Neural cell (in vitro differentiated cells): ENCODE results near the gene FAM83F.

Experiments used
- EP300 ChIP-seq: fragments of 450-650 bp; conservative IDR thresholded peaks from 2 replicates; pipeline ENCODE4 v1.6.1; 2014; ENCODE audit warnings: antibody characterized with exemption, mild to moderate bottlenecking, moderate library complexity; ENCODE audit not compliant: poor library complexity, severe bottlenecking
- EZH2 ChIP-seq: fragments of 200-600, 300-800 bp; shearing (Covaris generic), sonication (generic); IDR thresholded peaks from 2 replicates; pipeline ENCODE4 v1.6.1; 2014; ENCODE audit warnings: antibody characterized with exemption, low read length, borderline replicate concordance, mild to moderate bottlenecking; ENCODE audit not compliant: insufficient read depth, poor library complexity, severe bottlenecking
- MXI1 ChIP-seq: fragments of 450-650 bp; conservative IDR thresholded peaks from 2 replicates; pipeline ENCODE4 v1.6.1; 2014; ENCODE audit warnings: antibody characterized with exemption, mild to moderate bottlenecking; ENCODE audit not compliant: poor library complexity, severe bottlenecking
- POLR2AphosphoS5 ChIP-seq: IDR thresholded peaks from 2 replicates; pipeline ENCODE4 v1.6.1; 2012
- RAD21 ChIP-seq: fragments of 450-650 bp; conservative IDR thresholded peaks from 2 replicates; pipeline ENCODE4 v1.6.1; 2014; ENCODE audit warnings: antibody characterized with exemption, mild to moderate bottlenecking, moderate library complexity
- SMC3 ChIP-seq: fragments of 450-650 bp; conservative IDR thresholded peaks from 2 replicates; pipeline ENCODE4 v1.6.1; 2014; ENCODE audit warnings: antibody characterized with exemption, mild to moderate bottlenecking, moderate library complexity; ENCODE audit not compliant: poor library complexity
- TAF1 ChIP-seq: IDR thresholded peaks from 2 replicates; pipeline ENCODE4 v1.6.1; 2012; ENCODE audit warnings: low read depth
- TF ChIP-seq, protein P1 (sequence below): fragments of 450-650 bp; IDR thresholded peaks from 2 replicates; pipeline ENCODE4 v1.5.1; 2014; ENCODE audit warnings: antibody characterized with exemption, mild to moderate bottlenecking, moderate library complexity; ENCODE audit not compliant: poor library complexity, severe bottlenecking

DNA sequence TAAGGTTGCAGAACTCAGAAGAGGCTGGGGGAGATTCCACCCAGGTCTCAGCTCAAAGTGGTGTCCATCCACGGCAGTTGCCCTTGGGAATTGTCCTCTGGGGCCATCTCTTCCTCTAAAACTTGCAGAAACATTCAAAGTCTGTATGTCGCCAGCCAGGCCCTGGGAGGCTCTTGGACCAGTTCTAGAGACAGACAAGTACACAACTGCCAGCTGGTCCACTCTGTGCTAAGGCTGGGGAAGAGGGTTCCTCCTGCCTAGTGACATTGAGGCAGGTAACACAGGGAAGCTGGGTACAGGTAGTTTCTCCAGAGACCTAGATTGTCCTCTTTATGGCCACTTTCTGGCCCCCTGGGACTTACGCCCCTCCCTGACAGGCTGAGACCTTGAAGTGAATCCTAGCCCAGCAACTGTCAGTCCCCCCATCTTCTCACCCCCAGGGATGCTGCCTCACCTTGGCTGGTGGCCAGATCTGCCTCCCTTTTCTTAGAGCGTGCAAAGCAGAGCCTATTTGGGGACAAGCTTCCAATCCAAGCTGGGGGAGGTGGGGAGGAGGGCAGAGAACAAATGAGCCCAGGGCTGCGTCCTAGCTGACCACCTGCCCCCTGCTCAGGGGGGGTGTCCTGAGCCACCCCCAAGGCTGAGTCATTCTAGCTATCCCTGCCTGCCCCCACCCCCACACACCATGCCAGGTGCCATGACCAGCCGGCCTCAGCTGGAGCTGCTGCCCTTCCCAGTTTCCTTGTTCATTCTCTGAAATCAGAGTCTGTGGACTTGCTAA, 8.4 kb downstream of the FAM83F start:
- TF ChIP-seq, protein P1, sequence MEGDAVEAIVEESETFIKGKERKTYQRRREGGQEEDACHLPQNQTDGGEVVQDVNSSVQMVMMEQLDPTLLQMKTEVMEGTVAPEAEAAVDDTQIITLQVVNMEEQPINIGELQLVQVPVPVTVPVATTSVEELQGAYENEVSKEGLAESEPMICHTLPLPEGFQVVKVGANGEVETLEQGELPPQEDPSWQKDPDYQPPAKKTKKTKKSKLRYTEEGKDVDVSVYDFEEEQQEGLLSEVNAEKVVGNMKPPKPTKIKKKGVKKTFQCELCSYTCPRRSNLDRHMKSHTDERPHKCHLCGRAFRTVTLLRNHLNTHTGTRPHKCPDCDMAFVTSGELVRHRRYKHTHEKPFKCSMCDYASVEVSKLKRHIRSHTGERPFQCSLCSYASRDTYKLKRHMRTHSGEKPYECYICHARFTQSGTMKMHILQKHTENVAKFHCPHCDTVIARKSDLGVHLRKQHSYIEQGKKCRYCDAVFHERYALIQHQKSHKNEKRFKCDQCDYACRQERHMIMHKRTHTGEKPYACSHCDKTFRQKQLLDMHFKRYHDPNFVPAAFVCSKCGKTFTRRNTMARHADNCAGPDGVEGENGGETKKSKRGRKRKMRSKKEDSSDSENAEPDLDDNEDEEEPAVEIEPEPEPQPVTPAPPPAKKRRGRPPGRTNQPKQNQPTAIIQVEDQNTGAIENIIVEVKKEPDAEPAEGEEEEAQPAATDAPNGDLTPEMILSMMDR: no peak
- TF ChIP-seq SMC3 (no peak), MXI1 (no peak), EP300 (no peak), EZH2 (no peak), TAF1 (no peak), POLR2AphosphoS5 (no peak), RAD21 (no peak)
